RWPE2 (cell line): ENCODE measurements around the gene FAM124A.

Experiments used
- ATAC-seq: fragments of 200-7000 bp; cut with Tn5 transposase; 3 replicates; pipeline ENCODE4 v1.9.1; 2021; ENCODE audit warnings: low read depth
- DNase-seq: peaks from one replicate; pipeline ENCODE4 v3.0.0-alpha.2; 2020; ENCODE audit warnings: low spot score
- H3K27ac ChIP-seq: fragments of 450-650 bp; 2 replicates; pipeline ENCODE4 v1.5.1; 2017; ENCODE audit warnings: mild to moderate bottlenecking; ENCODE audit not compliant: poor library complexity, severe bottlenecking
- H3K27me3 ChIP-seq: fragments of 250-450 bp; sonication (Bioruptor Pico); 2 replicates; pipeline ENCODE4 v1.5.1; 2021; ENCODE audit warnings: mild to moderate bottlenecking, moderate library complexity; ENCODE audit not compliant: insufficient read depth, poor library complexity, severe bottlenecking
- H3K36me3 ChIP-seq: fragments of 250-450 bp; sonication (Bioruptor Pico); 2 replicates; pipeline ENCODE4 v1.5.1; 2020; ENCODE audit warnings: low read depth, mild to moderate bottlenecking, moderate library complexity
- H3K4me1 ChIP-seq: fragments of 250-450 bp; sonication (Bioruptor Pico); 2 replicates; pipeline ENCODE4 v1.5.1; 2021; ENCODE audit warnings: mild to moderate bottlenecking, moderate library complexity; ENCODE audit not compliant: insufficient read depth, poor library complexity, severe bottlenecking
- H3K4me3 ChIP-seq: fragments of 250-450 bp; sonication (Bioruptor Pico); 2 replicates; pipeline ENCODE4 v1.5.1; 2021; ENCODE audit warnings: mild to moderate bottlenecking, moderate library complexity; ENCODE audit not compliant: severe bottlenecking
- H3K9me3 ChIP-seq: fragments of 250-450 bp; sonication (Bioruptor Pico); 2 replicates; pipeline ENCODE4 v1.5.1; 2021; ENCODE audit warnings: mild to moderate bottlenecking, moderate library complexity; ENCODE audit not compliant: severe bottlenecking
- CTCF ChIP-seq: fragments of 450-650 bp; IDR thresholded peaks from one replicate; pipeline ENCODE4 v1.5.1; 2017; ENCODE audit warnings: mild to moderate bottlenecking, moderate library complexity; ENCODE audit not compliant: poor library complexity, severe bottlenecking

The FAM124A gene

GRCh38 chr13:51270623-51271415 is 48.6 kb downstream of the FAM124A start:
- Histone ChIP-seq H3K27me3 (no peaks in the 10 kb centered on the region), H3K36me3 (no peaks in the 10 kb centered on the region), H3K4me1 (no peaks in the 10 kb centered on the region), H3K9me3 (no peaks in the 10 kb centered on the region), H3K27ac (no peak overlapping the region), H3K4me3 (no peak overlapping the region)
- ATAC-seq (no peak), DNase-seq (no peak)
- TF ChIP-seq CTCF: no peak

- Histone ChIP-seq H3K27ac (no peak overlapping the region), H3K4me1 (no peaks in the 10 kb centered on the region), H3K27me3 (no peaks in the 10 kb centered on the region), H3K4me3 (no peak overlapping the region), H3K36me3 (no peaks in the 10 kb centered on the region), H3K9me3 (no peaks in the 10 kb centered on the region)
- ATAC-seq (no peak), DNase-seq (no peak)
- TF ChIP-seq CTCF: no peak
Measured at GRCh38 chr13:51271528-51272085, 49.4 kb downstream of the FAM124A start.

- Histone ChIP-seq H3K36me3 (no peaks in the 10 kb centered on the region), H3K27me3 (no peaks in the 10 kb centered on the region), H3K27ac (no peak overlapping the region), H3K4me1 (no peaks in the 10 kb centered on the region), H3K4me3 (no peak overlapping the region), H3K9me3 (no peaks in the 10 kb centered on the region)
- no peak for TF ChIP-seq CTCF
- no peak for ATAC-seq
- DNase-seq: no peak
Measured at GRCh38 chr13:51275101-51275500, 52.9 kb downstream of the FAM124A start.

- ATAC-seq (no peak), DNase-seq (no peak)
- Histone ChIP-seq H3K9me3 (no peaks in the 10 kb centered on the region), H3K27ac (no peak overlapping the region), H3K4me1 (no peaks in the 10 kb centered on the region), H3K36me3 (no peaks in the 10 kb centered on the region), H3K4me3 (no peak overlapping the region), H3K27me3 (no peaks in the 10 kb centered on the region)
- no peak for TF ChIP-seq CTCF
Measured at GRCh38 chr13:51276636-51277035, 54.4 kb downstream of the FAM124A start.

GRCh38 chr13:51277928-51278327 is 55.7 kb downstream of the FAM124A start:
- Histone ChIP-seq H3K4me1 (no peaks in the 10 kb centered on the region), H3K27me3 (no peaks in the 10 kb centered on the region), H3K36me3 (no peaks in the 10 kb centered on the region), H3K9me3 (no peaks in the 10 kb centered on the region), H3K4me3 (no peak overlapping the region), H3K27ac (no peak overlapping the region)
- no peak for ATAC-seq
- TF ChIP-seq CTCF: no peak
- DNase-seq: no peak
